Astrocyte (in vitro differentiated cells and primary cell): ENCODE data around the gene IFNA8.
"Not testable (repeated sequence)": the region's sequence is repeated elsewhere in the genome, so short reads cannot be mapped to it uniquely, and the experiment has no call there.

ENCODE experiments used
- EZH2 ChIP-seq: IDR thresholded peaks from 2 replicates; pipeline ENCODE4 v1.6.1; 2012; ENCODE audit warnings: mild to moderate bottlenecking, low read length, inconsistent platforms; ENCODE audit not compliant: insufficient read depth
- TF ChIP-seq, protein P1 (sequence below): IDR thresholded peaks from 2 replicates; pipeline ENCODE4 v1.5.1; 2011; ENCODE audit warnings: low read depth, mild to moderate bottlenecking, inconsistent platforms, low read length, moderate library complexity; ENCODE audit not compliant: insufficient read depth

DNA sequence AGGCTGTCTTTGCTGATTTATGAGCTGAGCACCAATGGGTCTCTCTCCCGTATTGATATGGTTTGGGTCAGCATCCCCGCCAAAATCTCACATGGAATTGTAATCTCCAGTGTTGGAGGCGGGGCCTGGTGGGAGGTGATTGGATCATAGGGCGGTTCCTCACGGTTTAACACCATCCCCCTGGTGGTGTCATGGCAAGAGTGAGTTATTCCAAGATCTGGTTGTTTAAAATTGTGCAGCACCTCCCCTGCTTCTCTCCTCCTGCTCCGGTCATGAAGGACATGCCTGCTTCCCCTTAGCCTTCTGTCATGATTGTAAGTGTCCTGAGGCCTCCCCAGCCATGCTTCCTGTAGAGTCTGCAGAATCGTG lies 26.1 kb downstream of the IFNA8 start:
- TF ChIP-seq, protein P1, sequence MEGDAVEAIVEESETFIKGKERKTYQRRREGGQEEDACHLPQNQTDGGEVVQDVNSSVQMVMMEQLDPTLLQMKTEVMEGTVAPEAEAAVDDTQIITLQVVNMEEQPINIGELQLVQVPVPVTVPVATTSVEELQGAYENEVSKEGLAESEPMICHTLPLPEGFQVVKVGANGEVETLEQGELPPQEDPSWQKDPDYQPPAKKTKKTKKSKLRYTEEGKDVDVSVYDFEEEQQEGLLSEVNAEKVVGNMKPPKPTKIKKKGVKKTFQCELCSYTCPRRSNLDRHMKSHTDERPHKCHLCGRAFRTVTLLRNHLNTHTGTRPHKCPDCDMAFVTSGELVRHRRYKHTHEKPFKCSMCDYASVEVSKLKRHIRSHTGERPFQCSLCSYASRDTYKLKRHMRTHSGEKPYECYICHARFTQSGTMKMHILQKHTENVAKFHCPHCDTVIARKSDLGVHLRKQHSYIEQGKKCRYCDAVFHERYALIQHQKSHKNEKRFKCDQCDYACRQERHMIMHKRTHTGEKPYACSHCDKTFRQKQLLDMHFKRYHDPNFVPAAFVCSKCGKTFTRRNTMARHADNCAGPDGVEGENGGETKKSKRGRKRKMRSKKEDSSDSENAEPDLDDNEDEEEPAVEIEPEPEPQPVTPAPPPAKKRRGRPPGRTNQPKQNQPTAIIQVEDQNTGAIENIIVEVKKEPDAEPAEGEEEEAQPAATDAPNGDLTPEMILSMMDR, result not testable (repeated sequence)
- TF ChIP-seq EZH2, result not testable (repeated sequence)
